Measurements from ENCODE around the gene IPO4.
A peak's percentile ranks its signal among the peaks of the same experiment; 100 is the strongest.

The IPO4 gene

DNA sequence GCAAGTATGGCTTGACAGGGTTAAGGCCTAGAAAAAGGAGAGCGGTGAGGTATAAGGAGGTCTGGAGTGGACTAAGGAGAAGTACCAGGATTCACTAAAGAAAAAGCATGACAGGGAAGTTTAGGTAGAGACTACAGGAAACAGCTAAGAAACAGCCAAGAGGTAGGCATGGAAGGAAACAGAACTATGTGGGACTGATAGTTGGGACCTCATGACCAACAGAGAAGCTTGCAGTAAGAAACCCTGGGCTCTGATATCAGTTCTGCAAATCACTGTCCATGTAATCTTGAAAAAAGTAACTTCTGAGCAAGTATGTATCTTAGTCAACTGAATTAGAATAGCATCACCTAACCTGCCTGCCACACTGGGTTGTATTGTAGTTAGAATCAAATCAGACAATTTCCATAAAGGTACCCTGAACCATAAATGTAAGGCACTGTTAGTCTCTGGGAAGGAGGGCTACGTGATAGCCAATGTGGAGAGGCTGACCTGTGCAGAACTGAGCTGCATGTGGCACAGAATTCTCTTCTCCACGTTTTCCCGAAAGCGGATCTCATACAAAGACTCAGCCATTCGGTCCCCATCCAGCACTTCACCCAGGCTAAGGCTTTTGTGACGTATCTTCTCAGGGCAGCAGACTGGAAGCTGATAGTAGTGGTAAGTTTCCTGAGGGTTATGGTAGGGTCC, 5.7 kb upstream of the IPO4 start:
- DNase-seq, result no peak

DNA sequence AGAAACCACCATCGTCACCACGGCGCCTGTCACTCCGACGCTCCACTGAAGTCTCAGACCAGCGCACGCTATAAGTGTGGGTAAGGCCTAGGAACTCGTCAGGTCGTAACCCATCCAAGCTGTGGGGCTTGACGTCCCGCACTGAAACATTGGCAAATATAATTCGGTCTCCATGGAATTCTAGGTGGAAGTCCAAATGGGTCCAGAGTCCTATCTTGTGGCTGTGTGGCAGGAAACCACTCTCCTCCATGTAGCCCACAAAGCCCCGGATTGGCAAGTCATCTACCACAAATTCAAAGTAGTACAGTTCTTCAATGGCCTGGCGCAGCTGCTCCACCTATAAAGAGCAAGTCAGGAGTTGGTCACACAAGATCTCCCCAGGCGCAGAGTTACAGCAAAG, 4.3 kb upstream of the IPO4 start:
- DNase-seq, result no peak

DNA sequence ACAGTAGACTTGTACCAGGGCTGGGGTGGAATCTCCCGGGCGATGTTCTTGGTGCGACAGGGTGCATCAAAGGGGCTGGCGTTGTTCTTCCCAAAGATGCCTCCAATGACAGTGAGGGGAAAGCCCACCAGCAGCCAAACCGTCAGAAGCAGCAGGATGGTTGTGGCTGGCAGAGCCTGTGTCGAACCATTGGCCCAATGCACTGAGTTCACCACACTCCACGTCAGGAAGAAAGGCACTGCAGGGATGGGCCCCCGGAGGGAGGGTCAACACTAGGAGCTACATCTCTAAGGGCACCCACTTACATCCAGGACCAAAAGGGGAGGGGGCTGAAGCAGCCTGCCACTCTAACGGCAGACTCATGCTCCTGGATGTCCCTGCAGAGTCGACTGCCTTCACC, 1.8 kb upstream of the IPO4 start:
- DNase-seq, result no peak

DNA sequence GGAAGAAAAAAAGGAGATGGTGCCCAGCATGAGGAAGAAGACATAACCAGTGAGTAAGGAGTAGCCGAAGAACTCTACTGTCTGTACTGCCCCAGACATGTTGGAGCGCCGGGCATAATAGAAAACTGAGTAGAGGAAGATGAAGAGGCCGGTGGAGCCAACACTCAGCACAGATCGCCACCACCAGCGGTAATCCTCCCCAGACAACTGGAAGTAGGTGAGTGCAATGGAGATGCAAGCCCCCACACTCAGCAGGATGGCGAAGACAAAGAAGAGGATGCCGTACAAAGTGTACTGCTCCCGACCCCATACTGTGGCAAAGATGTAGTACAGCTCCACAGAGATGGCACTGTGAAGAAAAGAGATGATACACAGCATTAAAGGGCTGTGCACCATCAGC, 844 bp upstream of the IPO4 start:
- no peak for DNase-seq

DNA sequence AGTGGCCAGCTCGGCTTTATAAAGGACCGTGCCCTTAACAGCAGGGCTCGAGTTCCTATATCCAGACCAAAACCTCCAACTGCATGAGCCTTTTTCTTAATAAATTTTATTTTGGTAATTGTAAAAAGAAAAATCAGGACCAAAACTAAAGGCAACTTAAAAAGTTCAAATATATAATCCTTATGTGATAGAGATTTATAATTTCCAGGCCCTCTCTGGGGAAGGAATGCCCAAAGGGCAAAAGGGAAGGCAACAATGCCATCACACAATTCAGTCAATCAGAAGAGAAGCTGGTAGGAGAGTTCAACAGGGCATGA, 401 bp upstream of the IPO4 start:
- DNase-seq, result no peak

DNA sequence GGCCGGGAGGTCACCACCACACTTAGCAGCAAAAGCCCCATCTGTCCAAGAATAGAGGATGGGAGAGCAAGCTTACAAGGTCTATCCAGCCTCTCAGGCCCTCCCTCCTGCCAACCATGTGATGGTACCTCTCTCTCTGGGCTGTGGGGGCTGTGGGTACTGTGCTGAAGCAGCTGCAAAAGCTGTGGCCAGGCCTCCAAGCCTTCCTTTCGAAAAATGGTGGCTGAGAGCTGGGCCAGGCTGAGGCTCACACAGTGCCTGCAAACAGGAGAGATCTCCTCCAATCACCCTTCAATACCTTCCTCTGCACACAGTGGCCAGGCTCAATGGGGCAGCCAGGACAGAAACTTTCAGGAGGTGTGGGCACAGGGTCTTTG, 1.1 kb downstream of the IPO4 start:
- DNase-seq, result no peak

DNA sequence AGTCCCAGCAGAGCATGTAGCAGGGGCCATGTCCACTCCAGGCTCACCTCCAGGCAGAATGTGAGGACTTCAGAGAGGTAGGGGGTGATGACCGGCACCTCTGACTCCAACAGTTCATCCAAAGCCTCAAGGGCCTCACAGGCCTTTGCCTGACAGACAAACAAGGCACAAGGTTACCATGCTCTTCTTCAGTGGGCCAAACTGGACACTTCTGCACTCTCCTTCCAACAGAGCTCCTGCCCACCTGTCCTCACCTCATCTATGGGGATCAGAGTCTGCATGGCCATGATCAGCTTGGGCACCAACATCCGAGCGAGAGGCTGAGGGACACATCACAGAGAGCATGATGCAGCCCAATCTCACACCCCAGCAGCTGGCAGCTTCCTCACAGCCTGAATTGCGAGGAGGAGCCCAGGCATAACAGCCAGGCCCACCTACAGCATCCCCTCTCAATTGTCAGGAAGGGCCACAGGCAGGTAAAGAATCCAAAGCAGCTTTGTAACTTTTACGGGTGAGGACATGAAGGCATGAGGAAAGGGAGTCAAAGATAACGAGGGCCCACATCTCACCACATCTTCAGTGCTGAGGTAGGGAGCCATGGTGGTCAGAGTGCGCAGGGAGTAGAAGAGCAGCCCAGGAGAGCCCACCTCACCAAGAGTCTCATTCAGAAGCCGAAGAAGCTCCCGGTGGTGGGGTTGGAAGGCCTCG, 1.6 kb downstream of the IPO4 start:
- no peak for DNase-seq

DNA sequence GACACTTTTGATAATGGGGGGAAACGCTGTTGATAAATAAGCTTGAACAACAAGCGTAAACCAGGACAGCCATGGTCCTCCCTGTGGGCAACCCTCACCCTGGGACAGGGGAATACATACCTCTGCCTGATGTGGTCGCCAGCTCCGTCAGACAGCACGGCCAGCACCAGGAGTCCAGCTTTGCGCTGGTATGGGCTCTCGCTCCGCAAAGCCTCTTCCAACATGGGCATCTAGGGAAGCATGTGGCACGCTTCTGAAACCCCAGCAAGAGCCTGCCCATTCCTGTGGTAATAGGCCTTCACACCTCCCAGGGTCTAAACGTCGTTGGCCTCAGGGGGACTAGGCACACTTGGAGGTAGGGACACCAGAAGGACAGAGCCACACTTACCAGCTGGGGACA, 2.9 kb downstream of the IPO4 start:
- no peak for DNase-seq

DNA sequence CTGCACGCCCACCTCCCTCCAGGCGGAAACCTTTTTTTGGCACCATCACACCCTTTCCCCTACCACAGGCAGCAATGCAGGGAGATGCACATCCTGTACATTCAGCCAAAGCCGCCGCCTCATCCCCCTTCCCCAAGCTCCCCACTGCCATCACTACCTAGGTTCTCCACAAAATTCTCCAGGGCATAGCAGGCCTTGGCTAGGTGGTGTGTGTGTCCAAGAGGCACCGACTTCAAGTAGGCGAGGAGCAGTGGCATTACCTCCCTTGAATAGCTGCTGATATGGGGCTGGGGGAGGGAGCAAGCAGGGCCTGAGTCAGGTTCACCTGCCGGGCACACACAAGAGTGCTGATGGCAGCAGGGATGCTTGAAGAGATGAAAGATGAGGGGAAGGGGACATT, 3.6 kb downstream of the IPO4 start:
- DNase-seq, result no peak

DNA sequence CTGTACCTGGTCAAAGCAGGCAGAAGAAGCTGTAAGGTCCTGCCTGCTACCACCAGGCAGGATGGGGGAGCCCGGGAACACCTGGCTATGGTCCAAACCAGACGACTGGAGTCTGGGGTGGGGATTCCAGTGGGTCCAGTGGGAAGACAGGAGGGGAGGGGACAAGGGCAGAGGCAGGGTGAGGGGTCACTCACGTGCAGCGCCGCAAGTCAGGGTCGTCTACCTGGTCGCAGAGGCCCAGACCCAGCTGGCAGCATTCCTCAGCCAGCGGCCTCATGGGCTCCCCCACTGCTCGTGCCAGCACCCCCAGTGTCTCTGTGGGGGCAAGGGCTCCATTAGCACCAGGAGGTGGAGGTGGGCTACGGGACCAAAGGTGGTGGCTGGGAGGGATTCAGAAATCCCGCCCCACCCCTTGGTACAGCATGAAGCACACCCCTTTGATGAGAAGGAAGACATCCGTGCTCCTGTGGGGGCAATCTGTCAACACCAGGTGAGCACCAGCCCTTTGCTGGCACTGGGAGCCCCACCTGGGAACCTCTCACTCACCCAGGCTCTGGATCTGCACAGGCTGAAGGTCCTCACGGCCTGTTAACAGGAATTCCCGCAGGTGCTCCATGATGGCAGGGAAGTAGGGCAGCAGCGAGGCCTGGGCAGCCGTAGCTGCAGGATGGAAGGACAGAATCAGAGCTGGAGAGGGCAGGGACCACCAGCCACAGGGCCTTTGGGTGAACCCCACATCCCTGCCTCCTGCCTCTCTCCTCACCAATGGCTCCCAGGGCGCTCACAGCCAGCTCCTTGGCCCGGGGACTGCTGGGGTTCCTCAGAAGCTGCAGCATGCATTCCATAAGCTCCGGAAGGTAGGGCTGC, 4.3 kb downstream of the IPO4 start:
- no peak for DNase-seq

DNA sequence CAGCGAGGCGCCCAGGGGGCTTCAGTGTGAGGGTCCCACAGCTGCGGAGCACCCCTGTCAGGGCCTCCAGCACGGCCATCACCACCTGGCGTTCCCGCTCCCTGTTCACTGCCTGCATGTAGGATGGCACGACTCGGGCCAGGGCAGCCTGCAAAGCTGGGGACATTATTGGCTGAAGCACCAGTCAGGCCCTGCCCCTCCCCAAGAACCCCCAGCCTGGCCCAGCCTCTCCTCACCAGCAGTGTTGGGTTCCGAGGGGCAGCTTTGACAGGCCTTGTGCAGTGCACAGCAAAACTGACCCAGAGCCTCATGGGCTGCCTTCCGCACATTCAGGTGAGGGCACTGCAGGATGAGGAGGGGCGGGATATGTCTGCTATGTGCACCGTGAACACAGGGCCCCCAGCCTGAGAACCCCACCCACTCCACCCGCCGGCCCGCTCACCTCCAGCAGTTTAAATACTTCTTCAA, 5.6 kb downstream of the IPO4 start:
- DNase-seq, result no peak

DNA sequence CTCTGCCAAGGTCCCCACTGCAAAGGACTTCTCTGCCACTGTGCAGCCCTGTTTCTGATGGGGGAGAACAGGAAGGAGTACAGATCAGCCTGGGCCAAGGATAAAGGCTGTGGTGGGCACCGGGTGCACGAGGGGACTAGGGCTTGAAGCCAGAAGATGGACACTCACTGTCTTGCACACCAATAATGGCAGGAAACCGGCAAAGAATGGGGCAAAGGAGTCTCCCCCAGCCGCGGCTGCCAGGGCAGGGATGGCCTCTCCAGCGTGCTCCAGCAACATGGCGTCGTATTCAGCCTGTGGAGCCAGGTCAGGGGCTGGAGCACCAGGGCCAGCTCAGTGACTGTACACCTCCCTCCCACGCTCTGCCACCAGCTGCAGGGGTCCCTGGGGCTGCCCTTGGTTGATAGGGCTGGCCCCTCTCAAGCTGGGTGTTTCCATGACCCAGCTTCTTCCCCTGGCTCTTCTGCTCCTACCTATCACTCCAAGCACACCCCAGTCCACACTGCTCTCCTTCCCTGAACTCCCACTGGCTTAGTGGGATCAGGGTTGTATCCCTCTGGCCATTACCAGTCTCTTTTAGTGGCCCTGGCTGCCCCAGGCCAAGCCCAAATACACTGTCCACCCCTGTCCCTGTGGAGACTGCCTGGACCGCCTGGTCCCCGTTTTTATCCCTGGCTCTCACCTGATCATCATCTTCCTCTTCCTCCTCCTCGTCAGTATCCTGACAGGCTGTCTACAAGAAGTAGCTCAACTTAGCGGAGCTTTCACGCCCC, 6.3 kb downstream of the IPO4 start:
- no peak for DNase-seq

DNA sequence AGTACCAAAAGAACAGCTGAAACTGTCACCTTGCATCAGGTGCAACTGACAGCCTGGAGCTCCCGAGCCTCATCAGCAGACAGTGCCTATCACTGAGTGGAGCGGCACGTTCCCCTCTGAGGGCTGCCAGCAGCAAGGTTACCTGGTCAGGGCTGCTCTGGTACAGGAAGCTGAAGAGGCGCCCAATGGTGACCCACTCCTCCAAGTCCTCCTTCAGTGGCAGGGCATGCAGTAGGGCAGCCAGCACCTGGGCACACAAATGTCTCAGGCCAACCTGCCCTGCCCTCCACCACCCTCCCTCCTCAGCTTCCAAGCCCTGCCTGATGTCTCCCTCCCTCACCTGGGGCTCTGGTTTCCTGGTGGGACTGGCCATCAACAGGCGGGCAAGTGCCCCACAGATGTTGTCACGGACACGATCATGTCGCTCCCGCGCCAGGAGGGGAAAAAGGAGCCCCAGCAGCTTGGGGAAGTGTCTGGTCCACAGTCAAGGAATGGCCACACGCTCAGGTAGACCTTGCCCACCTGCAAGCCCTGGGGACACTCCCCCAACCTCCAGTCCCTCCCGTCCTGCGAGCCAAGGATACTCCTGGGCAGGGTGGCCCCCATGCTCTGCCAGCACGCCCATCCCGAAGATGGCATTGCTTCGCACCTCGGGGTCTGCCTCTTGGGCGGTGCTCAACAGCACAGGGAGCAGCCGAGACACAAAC, 7.1 kb downstream of the IPO4 start:
- no peak for DNase-seq

DNA sequence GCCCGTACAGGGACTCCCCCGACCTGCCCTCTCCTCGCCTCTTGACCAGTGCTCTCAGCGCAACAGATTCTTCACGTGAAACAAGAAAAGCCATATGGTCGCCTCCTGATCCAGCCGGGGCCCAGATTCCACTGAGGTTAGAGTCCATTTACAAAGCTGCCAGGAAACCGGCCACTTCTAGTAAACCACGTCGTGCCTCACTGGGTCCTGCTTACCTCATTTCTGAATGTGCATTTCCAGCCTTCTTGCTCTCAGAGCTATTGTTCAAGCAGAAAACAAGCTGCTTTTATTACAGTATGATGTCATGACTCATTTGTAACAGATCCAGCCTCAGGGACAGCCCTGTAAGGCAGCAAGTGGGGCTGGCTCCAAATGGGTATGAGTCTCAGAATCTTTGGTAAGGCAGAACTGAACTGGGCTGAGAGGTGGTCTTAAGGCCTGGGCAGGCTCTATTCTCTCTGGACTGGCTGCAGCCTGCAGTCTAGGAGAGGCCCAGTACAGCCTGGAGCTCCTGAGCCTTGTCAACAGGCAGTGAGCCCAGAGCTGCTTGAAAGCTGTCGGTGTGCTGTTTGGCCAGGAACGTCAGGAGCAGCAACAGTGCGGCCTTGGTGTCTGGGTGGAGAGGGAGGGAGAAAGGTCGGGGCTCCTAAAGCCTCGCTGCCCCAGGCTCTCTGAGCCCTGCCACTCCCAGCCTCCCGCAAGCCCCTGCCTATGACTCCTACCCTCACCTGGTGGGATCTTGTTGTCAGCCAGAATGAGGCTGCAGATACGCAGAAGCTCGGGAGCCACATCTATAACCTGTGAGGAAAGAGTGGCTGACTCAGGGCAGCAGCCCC, 8.4 kb downstream of the IPO4 start:
- peak in 10 of 56 donors; percentile 10 to 75 (median 28) for DNase-seq

DNA sequence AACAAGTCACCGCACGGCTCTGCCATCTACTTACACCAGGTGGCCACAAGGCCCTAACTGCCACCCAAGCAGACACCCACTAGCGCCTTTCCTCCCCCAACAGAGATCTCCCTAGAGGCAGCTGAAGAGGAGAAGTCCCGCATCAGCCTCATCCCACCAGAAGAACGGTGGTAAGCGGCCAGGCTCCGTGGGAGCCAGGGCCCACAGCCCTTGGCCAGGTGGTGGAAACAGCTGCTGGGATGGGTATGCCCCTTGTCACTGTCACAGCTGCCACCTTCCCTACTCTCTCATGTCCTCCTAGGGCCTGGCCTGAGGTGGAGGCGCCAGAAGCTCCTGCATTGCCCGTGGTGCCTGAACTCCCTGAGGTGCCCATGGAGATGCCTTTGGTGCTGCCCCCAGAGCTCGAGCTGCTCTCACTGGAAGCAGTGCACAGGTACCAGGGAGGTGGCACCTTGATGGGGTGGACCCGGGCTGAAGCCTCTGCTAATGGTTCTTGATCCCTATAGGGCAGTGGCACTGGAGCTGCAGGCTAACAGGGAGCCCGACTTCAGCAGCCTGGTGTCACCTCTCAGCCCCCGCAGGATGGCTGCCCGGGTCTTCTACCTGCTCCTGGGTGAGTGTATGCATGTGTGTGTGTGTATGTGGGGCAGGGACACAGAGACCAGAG, 9.2 kb downstream of the IPO4 start:
- DNase-seq, result no peak

DNA sequence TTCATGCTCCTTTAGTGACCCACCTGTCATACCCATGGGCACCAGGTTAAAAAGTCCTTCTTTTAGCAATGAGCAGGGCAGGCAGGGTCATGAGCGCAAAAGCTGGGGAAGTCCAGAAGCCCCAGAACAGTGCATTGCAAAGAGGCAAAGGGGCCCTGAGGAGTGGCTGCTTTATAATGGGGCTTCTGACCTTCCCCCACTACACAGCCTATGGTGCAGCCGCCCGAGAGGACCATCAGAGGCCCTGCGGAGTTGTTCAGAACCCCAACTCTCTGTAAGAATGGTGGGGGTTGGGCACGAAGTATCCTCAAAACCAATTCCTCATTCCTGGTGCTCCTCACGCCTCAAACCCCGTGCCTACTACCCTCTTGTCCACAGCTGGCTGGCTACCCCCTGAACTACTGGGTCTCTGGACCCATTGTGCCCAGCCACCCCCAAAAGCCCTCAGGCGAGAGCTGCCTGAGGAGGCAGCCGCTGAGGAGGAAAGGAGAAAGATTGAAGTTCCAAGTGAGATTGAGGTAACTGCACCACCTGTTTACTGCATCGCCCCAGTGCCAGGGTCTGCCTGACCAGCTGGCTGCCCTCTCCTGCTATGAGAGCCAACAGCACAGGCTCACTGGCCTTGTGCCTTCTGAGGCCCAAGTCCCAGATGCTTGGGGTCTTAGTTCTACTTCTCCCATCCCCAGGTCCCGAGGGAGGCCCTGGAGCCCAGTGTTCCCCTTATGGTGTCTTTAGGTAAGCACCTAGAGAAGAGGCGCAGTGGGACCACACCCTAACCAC, 10.0 kb downstream of the IPO4 start:
- DNase-seq, result no peak

DNA sequence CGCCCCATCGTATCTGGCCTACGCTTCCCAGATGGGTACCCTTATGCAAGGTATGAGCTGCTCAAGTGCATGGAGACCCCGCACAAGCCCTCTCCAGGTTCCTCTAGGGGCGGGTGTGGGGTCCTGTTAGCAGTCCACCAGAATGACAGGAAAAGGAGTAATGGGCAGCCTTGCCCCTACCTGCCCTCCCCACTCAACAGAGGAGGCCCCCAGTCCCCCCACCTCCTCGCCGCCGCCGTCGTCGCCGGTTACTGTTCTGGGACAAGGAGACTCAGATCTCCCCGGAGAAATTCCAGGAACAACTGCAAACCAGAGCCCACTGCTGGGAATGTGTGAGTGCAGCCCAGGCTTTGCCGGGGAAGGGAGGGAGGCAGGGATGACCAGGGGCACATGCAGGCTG, 10.7 kb downstream of the IPO4 start:
- no peak for DNase-seq

DNA sequence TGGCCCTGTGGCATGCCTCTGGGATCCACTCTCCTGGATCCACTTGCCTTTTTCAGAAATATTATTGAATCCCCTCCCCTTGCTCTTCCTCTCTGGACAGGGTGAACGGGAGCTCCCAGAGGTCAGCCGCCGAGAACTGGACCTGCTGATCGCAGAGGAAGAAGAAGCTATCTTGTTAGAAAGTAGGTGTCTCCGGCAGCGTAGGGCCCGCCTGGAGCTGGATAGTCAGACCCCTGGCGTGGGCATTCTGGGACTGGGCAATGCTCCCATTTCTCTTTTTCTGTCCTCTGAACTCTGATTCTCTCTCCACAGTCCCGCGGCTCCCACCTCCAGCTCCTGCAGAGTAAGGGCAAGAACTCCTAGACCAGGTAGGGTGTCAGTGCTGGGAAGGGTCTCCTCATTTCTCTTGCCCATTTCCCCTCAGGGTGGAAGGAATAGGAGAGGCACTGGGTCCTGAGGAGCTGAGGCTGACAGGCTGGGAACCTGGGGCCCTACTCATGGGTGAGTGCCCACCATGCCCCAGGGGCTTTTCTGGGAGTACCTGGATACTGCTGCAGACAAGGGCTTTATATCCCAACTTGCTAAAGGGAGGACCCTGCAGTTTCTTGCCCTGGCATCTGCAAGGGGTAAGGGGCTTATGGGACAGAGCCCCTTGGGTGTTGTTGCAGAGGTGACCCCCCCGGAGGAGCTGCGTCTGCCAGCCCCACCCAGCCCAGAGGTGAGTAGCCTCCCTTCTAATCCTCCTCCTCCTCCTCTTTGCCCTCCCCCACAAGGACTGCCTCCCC, 11.4 kb downstream of the IPO4 start:
- no peak for DNase-seq

Measured in nucleus accumbens (tissue), 56 donors.